SW480 (cell line): ENCODE measurements around the gene VCL.
"Not testable (repeated sequence)": the region's sequence is repeated elsewhere in the genome, so short reads cannot be mapped to it uniquely, and the experiment has no call there.

Experiments used
- DNase-seq: peaks from one replicate; pipeline ENCODE4 v3.0.0-alpha.2; 2016; ENCODE audit warnings: low spot score

Gene VCL

DNA sequence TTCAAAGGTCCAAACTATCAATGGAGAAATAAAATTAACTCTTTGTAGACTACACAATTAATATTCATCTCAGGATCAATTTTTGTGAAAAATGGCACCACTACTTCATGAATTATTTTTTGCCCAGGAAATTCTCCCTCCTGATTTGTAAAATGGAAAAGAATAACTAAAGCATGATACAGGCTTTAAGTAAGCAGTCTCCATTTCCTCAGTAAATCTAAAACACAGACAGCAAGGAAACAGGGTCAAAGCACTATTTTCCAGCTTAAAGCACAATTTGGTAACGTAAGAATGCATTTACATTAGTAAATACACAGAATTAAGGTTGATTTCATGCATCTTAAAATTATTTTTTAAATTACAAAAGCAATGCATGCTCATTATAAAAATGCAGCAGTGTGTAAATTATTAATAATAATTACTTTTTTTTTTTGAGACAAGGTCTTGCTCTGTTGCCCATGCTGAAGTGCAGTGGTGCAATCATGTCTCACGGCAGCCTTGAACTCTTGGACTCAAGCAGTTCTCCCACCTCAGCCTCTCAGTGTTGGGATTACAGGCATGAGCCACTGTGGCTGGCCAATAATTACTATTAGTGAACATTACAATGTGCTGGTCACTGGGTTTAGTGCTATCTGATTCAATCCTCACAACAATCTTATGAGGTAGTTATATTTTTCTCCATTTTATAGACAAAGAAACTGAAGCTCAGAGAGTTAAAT, 26.1 kb upstream of the VCL start:
- DNase-seq = no peak

GRCh38 chr10:73973427-73973826, 24.5 kb upstream of the VCL start:
- DNase-seq = no peak

- DNase-seq = no peak
Observed at GRCh38 chr10:73974309-73974946, 23.5 kb upstream of the VCL start.

DNA sequence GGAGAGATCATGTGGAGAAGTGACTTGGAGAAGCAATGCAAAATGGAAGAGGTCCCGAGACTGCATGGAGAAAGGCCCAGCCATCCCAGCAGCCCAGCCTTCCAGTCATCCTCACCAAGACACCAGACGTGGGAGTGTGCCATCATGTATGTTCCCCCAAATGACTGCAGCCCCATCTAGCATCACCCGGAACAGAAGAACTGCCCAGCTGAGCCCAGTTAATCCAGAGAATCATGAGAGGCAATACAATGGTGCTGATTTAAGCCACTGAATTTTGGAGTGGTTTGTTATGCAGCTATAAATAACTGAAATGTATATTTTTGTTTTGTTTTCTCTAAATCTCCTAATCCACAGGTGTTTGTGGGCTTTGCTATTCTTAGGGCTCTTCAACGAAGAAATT, 22.5 kb upstream of the VCL start:
- DNase-seq = no peak

DNA sequence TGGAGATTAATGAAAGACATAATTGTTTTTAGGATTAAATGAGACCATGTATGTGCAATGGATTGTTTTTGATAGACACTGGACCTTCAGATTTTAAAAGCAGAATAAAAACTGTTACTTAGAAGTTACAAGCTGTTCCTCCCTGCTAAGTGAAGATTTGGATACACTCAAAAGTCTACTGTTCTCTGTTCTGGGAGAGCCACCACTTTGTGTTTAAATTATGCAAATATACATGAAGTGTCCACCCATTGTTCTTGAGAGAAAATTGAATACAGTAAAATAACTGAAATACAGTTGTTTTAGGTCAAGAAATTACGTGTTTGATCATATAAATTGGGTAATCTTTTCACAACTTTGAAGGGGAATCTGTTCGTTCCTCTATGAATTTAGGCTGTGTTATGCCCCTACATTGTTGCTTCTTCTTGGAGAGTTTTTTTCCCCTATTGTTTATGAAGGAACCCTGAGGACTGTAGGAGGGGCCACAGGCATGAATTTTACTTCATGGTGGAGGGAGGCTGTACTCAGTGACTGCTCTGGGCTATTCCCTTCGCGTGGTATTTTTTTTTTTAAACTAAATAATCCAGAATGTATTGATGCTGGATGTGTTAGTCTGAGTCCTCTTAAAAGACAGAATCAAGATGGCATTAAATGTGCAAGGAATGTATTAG, 18.6 kb upstream of the VCL start:
- DNase-seq = no peak

- DNase-seq = no peak
Observed at GRCh38 chr10:73979809-73980433, 18.0 kb upstream of the VCL start.

- no peak for DNase-seq
Observed at GRCh38 chr10:73981812-73982211, 16.1 kb upstream of the VCL start.

DNA sequence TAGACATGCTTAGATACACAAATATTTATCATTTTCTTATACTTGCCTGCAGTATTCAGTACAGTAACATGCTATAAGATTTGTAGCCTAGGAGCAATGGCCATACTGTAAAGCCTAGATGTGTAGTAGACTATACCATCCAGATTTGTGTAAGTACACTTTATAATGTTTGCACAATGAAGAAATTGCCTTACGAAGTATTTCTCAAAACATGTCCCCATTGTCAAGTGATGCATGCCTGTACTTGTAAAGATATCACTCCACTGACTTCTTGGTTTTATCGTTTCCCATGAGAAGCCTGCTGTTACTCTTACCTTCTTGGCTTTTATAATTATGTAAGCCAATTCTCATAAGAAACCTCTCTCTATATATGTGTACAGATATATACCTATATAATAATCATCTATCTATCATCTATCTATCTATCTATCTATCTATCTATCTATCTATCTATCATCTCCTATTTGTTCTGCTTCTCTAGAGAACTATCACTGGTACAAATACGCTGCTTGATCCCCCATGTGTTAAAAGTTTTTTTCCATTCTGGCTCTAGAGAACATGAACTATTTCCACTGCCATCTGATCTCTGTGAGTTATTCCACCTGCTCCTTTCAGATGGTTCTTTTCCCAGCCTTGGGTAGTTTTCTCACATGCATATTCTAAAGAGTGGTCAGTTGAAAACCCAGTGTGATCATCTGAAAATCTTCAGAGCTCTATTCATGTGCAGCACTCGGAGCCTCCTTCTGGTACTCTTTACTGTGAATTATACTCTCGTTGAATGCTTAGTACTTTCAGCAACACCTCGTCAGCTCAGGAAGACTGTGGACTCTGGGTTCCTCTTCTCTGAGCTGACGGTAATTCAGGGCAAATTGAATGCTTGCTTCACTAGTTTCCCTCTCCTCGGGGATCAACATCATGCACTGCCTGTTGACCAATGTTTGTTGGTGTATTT, 14.5 kb upstream of the VCL start:
- DNase-seq = no peak

GRCh38 chr10:73989594-73990150, 8.2 kb upstream of the VCL start:
- no peak for DNase-seq

DNA sequence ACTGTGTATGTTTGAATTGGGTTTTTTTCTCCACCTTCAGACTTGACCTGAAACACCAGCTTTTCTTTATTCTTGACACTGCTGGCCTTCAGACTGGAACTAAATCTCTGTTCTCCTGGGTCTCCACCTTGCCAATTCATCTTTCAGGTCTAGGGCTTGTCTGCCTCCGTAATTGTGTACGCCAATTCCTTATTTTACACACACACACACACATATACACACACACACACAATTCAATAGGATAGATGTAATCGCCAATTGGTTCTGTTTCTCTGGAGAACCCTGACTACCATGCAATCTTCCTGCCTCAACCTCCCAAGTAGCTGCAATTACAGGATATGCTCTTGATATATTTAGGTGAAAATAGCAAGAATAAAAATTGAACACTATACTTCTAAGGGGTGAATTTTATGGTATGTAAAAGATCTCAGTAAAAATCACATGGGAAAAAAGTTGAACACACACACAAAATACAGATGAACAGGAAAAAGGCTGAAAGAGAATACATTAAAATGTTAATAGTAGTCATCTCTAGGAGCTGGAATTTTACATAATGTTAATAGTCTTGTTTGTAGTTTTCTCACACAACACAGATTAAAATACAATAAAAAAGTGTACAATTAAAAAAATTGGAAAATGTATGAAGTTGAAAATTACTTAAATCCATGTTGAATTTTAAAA, 6.6 kb upstream of the VCL start:
- DNase-seq = no peak

- DNase-seq = peak; percentile 90
Observed at GRCh38 chr10:73991884-73992245, 6.1 kb upstream of the VCL start.

GRCh38 chr10:73992899-73993788, 4.8 kb upstream of the VCL start:
- DNase-seq = no peak

DNA sequence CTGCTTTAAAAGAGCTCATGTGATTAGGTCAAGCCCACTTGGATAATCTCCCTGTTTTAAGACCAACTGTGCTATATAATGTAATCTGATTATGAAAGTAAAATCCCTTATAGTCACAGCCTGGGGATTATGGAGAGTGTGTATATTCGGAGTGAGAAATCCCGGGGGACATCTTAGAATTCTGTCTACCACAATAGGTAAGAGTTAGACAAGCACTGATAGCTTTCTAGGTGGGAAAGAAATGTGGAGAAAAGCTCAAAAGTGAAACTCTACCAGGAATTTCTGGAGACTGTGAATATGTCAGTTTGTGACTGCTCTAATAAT, 2.9 kb upstream of the VCL start:
- DNase-seq = no peak

DNA sequence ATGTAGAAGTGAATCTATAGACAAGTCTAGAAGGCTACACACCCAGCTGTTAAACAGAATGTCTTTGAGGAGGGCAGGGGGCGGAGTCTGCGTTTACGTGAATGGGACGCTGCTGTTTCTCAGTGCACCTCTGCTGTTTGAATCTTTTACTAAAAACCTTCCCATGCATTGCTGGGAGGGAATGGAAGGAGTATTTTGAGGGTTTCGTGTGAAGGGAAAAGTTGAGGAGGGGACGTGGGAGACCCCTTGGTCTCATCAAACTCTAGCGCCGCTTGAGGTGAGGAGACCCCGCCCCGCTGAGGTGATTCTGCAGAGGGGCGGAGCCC, 492 bp upstream of the VCL start:
- DNase-seq = peak; percentile 69

- no peak for DNase-seq
Observed at GRCh38 chr10:73998623-73998928, 660 bp downstream of the VCL start.

- peak; percentile 84 for DNase-seq
Observed at GRCh38 chr10:73998929-73999691, 1.2 kb downstream of the VCL start.

GRCh38 chr10:73999703-74000102, 1.8 kb downstream of the VCL start:
- no peak for DNase-seq

- not testable (repeated sequence) for DNase-seq
Observed at GRCh38 chr10:74000244-74000643, 2.3 kb downstream of the VCL start.

GRCh38 chr10:74000892-74001669, 3.2 kb downstream of the VCL start:
- no peak for DNase-seq
